Natural killer cell (primary cell): ENCODE measurements around the gene MGARP. TPM values are rescaled to one million over a fixed set of nuclear protein-coding genes. Genes with fewer than 3 reads are reported as not detected.

Experiments
- ATAC-seq, 3 donors: fragments of 150-1000 bp in 2 of 3; fragments of 200-7000 bp in 1 of 3; cut with Tn5 transposase; 1 replicate in 1 of 3; 2 replicates in 2 of 3; pipeline ENCODE4 v1.10.0; 2021; ENCODE audit warnings: mild to moderate bottlenecking in 2 of 3, moderate library complexity in 2 of 3
- DNase-seq, 2 donors: peaks; one replicate each; pipeline versions ENCODE4 v3.0.0 to v3.0.0-alpha.2; 2013 to 2021; ENCODE audit warnings: mixed read lengths in 1 of 2
- H3K27ac ChIP-seq: one replicate; pipeline ENCODE4 v1.5.1; 2013; ENCODE audit warnings: mild to moderate bottlenecking, low read length
- H3K27me3 ChIP-seq: one replicate; pipeline ENCODE4 v1.6.1; 2013; ENCODE audit warnings: low read length; ENCODE audit not compliant: control insufficient read depth, insufficient read depth
- H3K36me3 ChIP-seq: one replicate; pipeline ENCODE4 v1.6.1; 2013; ENCODE audit warnings: low read length; ENCODE audit not compliant: control insufficient read depth, insufficient read depth
- H3K4me1 ChIP-seq: one replicate; pipeline ENCODE4 v1.6.1; 2013; ENCODE audit warnings: low read length; ENCODE audit not compliant: control insufficient read depth, insufficient read depth
- H3K4me3 ChIP-seq: one replicate; pipeline ENCODE4 v1.5.1; 2013; ENCODE audit warnings: low read length
- H3K9me3 ChIP-seq: one replicate; pipeline ENCODE4 v1.6.1; 2013; ENCODE audit warnings: low read length; ENCODE audit not compliant: control insufficient read depth, insufficient read depth
- H3K27ac Mint-ChIP-seq, 2 donors: one replicate each; pipeline ENCODE4 v1.8.0; 2022; ENCODE audit warnings: mild to moderate bottlenecking in 2 of 2, mixed read lengths in 2 of 2, moderate library complexity in 1 of 2
- H3K27me3 Mint-ChIP-seq, 2 donors: one replicate each; pipeline ENCODE4 v1.8.0; 2022; ENCODE audit warnings: low read depth in 2 of 2, mixed read lengths in 2 of 2
- H3K36me3 Mint-ChIP-seq: one replicate; pipeline ENCODE4 v1.8.0; 2022; ENCODE audit warnings: mixed read lengths
- H3K4me1 Mint-ChIP-seq, 2 donors: one replicate each; pipeline ENCODE4 v1.8.0; 2022; ENCODE audit warnings: mixed read lengths in 2 of 2
- H3K4me3 Mint-ChIP-seq: one replicate; pipeline ENCODE4 v1.8.0; 2022; ENCODE audit warnings: mild to moderate bottlenecking, moderate library complexity, mixed read lengths
- H3K9me3 Mint-ChIP-seq, 2 donors: one replicate each; pipeline ENCODE4 v1.8.0; 2022; ENCODE audit warnings: mixed read lengths in 2 of 2
- WGBS: methylation state at CpG from one replicate; pipeline ENCODE4 v1.1.7; 2013; ENCODE audit warnings: missing lambda C conversion rate; ENCODE audit not compliant: insufficient coverage; 5-methylcytosine and 5-hydroxymethylcytosine counted together
- intact Hi-C: fragments of 100-400 bp; cut with micrococcal nuclease; formaldehyde crosslinking; loops from one replicate; pipeline ENCODE4 v1.14.2; 2022
- total RNA-seq, 4 donors: library from RNA; stranded (reverse); fragments of 120-200 nt in 1 of 4; gene quantifications; one replicate each; pipeline versions ENCODE4 v1.2.3 to v1.2.4, GENCODE V29; 2013 to 2022
- TF ChIP-seq, protein P1 (sequence below): fragments of 200-600 bp; IDR thresholded peaks from one replicate; pipeline ENCODE4 v1.8.0; 2022; ENCODE audit warnings: antibody characterized with exemption

Gene MGARP
- total RNA-seq, 3 donors from 2014 or later (not counting 1 experiment from before 2014, with no cell fraction given), result 0.35 to 0.78 (median 0.63) TPM

DNA sequence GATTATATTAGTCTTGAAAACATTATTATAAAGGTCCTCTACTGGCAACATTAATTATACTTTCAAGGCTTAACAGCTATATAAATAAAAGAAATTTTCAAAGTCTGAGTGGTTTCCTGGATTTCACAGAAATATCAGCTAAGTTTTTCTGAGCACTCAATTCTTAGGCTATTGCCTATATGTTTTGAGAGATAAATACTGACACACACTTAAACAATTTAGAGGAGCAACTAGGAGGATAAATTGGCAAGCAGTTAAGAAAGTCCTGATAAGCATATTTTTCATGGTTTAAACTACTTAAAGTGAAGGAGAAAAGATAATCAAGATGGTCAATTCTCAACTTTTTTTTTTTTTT is 2.7 kb upstream of the MGARP start:
- no peak for ATAC-seq
- no peaks in the 10 kb centered on the region for H3K36me3 Mint-ChIP-seq
- intact Hi-C loops, result no loop called here
- DNase-seq, result no peak
- H3K27ac Mint-ChIP-seq, result no peak overlapping the region
- Histone ChIP-seq H3K36me3 (peaks cover 2% of the 10 kb centered on the region), H3K27me3 (peaks cover 24% of the 10 kb centered on the region), H3K4me1 (peaks cover 17% of the 10 kb centered on the region), H3K4me3 (no peak overlapping the region), H3K9me3 (no peaks in the 10 kb centered on the region), H3K27ac (no peak overlapping the region)
- TF ChIP-seq, protein P1, sequence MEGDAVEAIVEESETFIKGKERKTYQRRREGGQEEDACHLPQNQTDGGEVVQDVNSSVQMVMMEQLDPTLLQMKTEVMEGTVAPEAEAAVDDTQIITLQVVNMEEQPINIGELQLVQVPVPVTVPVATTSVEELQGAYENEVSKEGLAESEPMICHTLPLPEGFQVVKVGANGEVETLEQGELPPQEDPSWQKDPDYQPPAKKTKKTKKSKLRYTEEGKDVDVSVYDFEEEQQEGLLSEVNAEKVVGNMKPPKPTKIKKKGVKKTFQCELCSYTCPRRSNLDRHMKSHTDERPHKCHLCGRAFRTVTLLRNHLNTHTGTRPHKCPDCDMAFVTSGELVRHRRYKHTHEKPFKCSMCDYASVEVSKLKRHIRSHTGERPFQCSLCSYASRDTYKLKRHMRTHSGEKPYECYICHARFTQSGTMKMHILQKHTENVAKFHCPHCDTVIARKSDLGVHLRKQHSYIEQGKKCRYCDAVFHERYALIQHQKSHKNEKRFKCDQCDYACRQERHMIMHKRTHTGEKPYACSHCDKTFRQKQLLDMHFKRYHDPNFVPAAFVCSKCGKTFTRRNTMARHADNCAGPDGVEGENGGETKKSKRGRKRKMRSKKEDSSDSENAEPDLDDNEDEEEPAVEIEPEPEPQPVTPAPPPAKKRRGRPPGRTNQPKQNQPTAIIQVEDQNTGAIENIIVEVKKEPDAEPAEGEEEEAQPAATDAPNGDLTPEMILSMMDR, result no peak
- no peaks in the 10 kb centered on the region for H3K9me3 Mint-ChIP-seq
- peaks cover 19% of the 10 kb centered on the region in 2 donors for H3K4me1 Mint-ChIP-seq
- no peak overlapping the region for H3K4me3 Mint-ChIP-seq
- peaks cover 28 to 34% of the 10 kb centered on the region in 2 donors for H3K27me3 Mint-ChIP-seq

DNA sequence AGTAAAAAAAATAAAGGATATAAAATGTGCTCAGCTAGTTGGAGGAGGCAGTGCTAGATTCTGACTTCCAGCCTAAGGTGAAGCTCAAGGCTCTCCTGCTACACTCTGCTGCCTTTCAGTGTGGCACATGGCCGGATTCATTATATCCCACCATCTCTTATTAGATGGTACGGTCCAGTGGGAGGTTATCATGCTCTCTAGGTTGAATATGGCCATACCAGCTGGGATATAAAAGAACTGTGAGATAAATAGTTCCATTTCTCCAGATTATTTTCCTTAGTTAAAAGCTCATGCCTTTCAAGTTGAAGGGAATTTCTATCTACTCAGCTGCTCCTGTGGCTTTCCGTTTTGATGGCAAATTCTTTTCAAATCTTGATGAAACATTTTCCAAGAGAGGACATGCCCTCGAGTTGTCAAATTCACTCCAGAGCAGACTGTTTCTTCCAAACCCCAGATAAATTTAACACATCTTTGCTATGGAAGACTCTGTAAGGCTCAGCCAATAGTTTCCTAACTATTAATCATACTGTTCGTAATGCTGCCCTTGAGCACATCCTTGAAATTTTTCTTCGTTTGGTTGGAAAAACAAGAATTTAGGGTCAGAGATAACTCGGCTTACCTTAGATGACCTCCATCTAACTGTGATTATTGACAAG is 2.2 kb upstream of the MGARP start:
- peaks cover 27% of the 10 kb centered on the region for H3K27me3 ChIP-seq
- H3K36me3 ChIP-seq, result no peaks in the 10 kb centered on the region
- intact Hi-C loops, result no loop called here
- Mint-ChIP-seq H3K9me3 (no peaks in the 10 kb centered on the region), H3K4me3 (no peak overlapping the region), H3K27me3 (peaks cover 28 to 34% of the 10 kb centered on the region in 2 donors), H3K27ac (no peak overlapping the region), H3K4me1 (peaks cover 19% of the 10 kb centered on the region in 2 donors), H3K36me3 (no peaks in the 10 kb centered on the region)
- ATAC-seq (no peak), DNase-seq (no peak)
- TF ChIP-seq, protein P1, result no peak
- peaks cover 17% of the 10 kb centered on the region for H3K4me1 ChIP-seq
- H3K4me3 ChIP-seq, result no peak overlapping the region
- H3K9me3 ChIP-seq, result no peaks in the 10 kb centered on the region
- no peak overlapping the region for H3K27ac ChIP-seq
- 93% methylated on average over 5 of the region's 7 CpGs for WGBS

DNA sequence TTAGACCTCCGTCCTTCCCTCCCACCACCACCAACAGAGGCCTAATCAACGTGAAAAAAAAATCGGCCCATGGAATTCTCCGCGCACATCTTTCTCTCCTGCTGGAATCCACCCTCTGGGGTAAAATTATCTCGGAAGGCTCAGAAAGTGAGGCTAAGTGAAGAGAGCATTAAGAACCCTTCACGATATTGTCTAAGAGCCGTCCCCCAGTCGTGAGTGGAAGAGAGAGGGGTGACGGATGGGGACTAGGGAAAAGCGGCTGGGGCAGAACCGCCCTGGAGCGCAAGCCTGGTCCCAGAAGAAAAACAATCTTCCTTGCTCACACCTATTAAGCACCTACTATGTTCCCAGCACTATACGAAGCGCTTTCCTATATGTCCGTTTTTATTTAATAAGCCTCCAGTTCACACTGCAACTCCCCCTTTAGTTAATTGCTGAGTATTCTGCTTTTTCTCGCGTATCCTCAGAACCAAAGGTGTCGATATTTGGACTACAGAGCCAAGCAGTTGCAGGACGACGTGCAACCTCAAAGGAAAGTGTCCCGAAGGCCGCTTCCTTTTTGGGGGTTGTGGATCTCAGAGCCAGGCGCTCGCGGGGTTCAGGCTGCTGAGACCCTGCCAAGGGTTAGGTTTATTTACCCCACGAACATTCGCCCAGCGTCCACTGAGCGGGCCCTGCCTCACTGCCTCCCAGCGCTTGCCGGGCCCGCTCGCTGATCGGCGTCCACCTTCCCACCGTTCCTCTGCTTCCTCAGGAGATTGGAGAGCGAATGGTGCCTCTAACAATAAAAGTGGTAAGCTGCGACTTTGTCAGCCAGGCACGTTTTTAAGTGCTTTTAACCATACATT is 889 bp downstream of the MGARP start:
- H3K4me1 ChIP-seq, result peaks cover 17% of the 10 kb centered on the region
- H3K27me3 ChIP-seq, result peaks cover 41% of the 10 kb centered on the region
- H3K36me3 ChIP-seq, result no peaks in the 10 kb centered on the region
- peak overlapping the region; percentile 86 for H3K4me3 Mint-ChIP-seq
- H3K36me3 Mint-ChIP-seq, result no peaks in the 10 kb centered on the region
- peaks cover 32 to 41% of the 10 kb centered on the region in 2 donors for H3K27me3 Mint-ChIP-seq
- H3K9me3 Mint-ChIP-seq, result no peaks in the 10 kb centered on the region
- ATAC-seq (peak in 2 of 3 donors; percentile 53 to 63), DNase-seq (peak in 1 of 2 donors; percentile 21)
- H3K4me3 ChIP-seq, result peak overlapping the region; percentile 26
- WGBS, result 13% methylated on average over 40 of the region's 40 CpGs
- TF ChIP-seq, protein P1, result no peak
- no peaks in the 10 kb centered on the region for H3K9me3 ChIP-seq
- no peak overlapping the region for H3K27ac ChIP-seq
- intact Hi-C loops, result no loop called here
- peaks cover 19% of the 10 kb centered on the region in 2 donors for H3K4me1 Mint-ChIP-seq
- no peak overlapping the region for H3K27ac Mint-ChIP-seq
